Keratinocyte (primary cell): ENCODE results near the gene TUBGCP6. TPM values are rescaled to one million over a fixed set of nuclear protein-coding genes. Genes with fewer than 3 reads are reported as not detected.

Experiments
- DNase-seq: peaks from one replicate; pipeline ENCODE4 v3.0.0-alpha.2; 2011; ENCODE audit warnings: low read depth, missing footprints, low spot score
- FAIRE-seq: peaks from 2 replicates; lab custom pipeline; 2011; peaks lifted over from hg19 to GRCh38; lab: Jason Lieb, UNC
- H2AFZ ChIP-seq: 2 replicates; pipeline ENCODE4 v1.6.0; 2012; ENCODE audit warnings: low read length, control low read depth, inconsistent platforms; ENCODE audit not compliant: control insufficient read depth
- H3K27ac ChIP-seq: 2 replicates; pipeline ENCODE4 v1.5.1; 2011; ENCODE audit warnings: low read length; ENCODE audit not compliant: control insufficient read depth, insufficient read depth
- H3K27me3 ChIP-seq: 3 replicates; pipeline ENCODE4 v1.6.0; 2011; ENCODE audit warnings: low read length; ENCODE audit not compliant: control insufficient read depth, insufficient read depth; ENCODE audit errors: extremely low read depth
- H3K36me3 ChIP-seq, 2 experiments: 2 replicates in 1 of 2; 3 replicates in 1 of 2; pipeline ENCODE4 v1.5.1; 2011; ENCODE audit warnings: low read length in 2 of 2, mild to moderate bottlenecking in 1 of 2; ENCODE audit not compliant: control insufficient read depth in 2 of 2, insufficient read depth in 2 of 2; ENCODE audit errors: extremely low read depth in 1 of 2
- H3K4me1 ChIP-seq: 3 replicates; pipeline ENCODE4 v1.5.1; 2011; ENCODE audit warnings: low read length; ENCODE audit not compliant: control insufficient read depth, insufficient read depth; ENCODE audit errors: extremely low read depth
- H3K4me2 ChIP-seq: 3 replicates; pipeline ENCODE4 v1.6.0; 2011; ENCODE audit warnings: low read depth, low read length; ENCODE audit not compliant: control insufficient read depth, insufficient read depth; ENCODE audit errors: extremely low read depth
- H3K4me3 ChIP-seq, 3 experiments: fragments of 200-600 bp in 1 of 3; sonication (generic) in 1 of 3; 2 replicates in 2 of 3; 3 replicates in 1 of 3; pipeline ENCODE4 v1.5.1; 2011 to 2016; ENCODE audit warnings: low read length in 3 of 3, mild to moderate bottlenecking in 3 of 3, control low read depth in 2 of 3, inconsistent platforms in 1 of 3, low read depth in 1 of 3, mixed read lengths in 1 of 3, mixed run types in 1 of 3, moderate library complexity in 1 of 3; ENCODE audit not compliant: control insufficient read depth in 2 of 3, insufficient read depth in 2 of 3; ENCODE audit errors: extremely low read depth in 1 of 3
- H3K79me2 ChIP-seq: 2 replicates; pipeline ENCODE4 v1.6.0; 2012; ENCODE audit warnings: low read length; ENCODE audit not compliant: control insufficient read depth, insufficient read depth
- H3K9ac ChIP-seq: 3 replicates; pipeline ENCODE4 v1.6.0; 2011; ENCODE audit warnings: low read length; ENCODE audit not compliant: control insufficient read depth, insufficient read depth; ENCODE audit errors: extremely low read depth
- H3K9me1 ChIP-seq: 3 replicates; pipeline ENCODE4 v1.6.0; 2011; ENCODE audit warnings: low read length; ENCODE audit not compliant: control insufficient read depth, insufficient read depth; ENCODE audit errors: extremely low read depth
- H3K9me3 ChIP-seq: 2 replicates; pipeline ENCODE4 v1.5.1; 2012; ENCODE audit warnings: low read depth, low read length; ENCODE audit not compliant: control insufficient read depth
- H4K20me1 ChIP-seq: 3 replicates; pipeline ENCODE4 v1.6.0; 2011; ENCODE audit warnings: low read length; ENCODE audit not compliant: control insufficient read depth, insufficient read depth; ENCODE audit errors: extremely low read depth
- EZH2 ChIP-seq: IDR thresholded peaks from one replicate; pipeline ENCODE4 v1.6.1; 2012; ENCODE audit warnings: inconsistent platforms, mild to moderate bottlenecking, low read length, moderate library complexity
- dilution Hi-C: fragments of 300-500 bp; cut with MboI; formaldehyde crosslinking; loops from one replicate; pipeline ENCODE4 v1.7.0; 2020; ENCODE audit warnings: low sequenced_read_pairs; ENCODE audit not compliant: extremely low pct_ligation_motif_present
- polyA plus RNA-seq, 5 experiments: library from polyadenylated mRNA; depleted of rRNA in 3 of 5; stranded (reverse) in 3 of 5; stranded (forward) in 1 of 5; unstranded in 1 of 5; fragments of >200 nt; gene quantifications; 1 replicate in 1 of 5; 2 replicates in 3 of 5; 3 replicates in 1 of 5; pipeline versions ENCODE4 v1.2.1 to v1.2.3, GENCODE V29; 2011 to 2012; ENCODE audit warnings: missing spikeins in 2 of 5, low read depth in 1 of 5, low replicate concordance in 1 of 5
- TF ChIP-seq, protein P1 (sequence below), 3 experiments: IDR thresholded peaks in 1 of 3; conservative IDR thresholded peaks in 1 of 3; optimal IDR thresholded peaks in 1 of 3; 2 replicates in 2 of 3; 3 replicates in 1 of 3; pipeline versions ENCODE3 to v1.5.1; 2011; ENCODE audit warnings: low read length in 3 of 3, mild to moderate bottlenecking in 3 of 3, moderate library complexity in 2 of 3, control low read depth in 1 of 3, inconsistent platforms in 1 of 3; ENCODE audit not compliant: insufficient read depth in 2 of 3; ENCODE audit errors: extremely low read depth in 1 of 3

TUBGCP6 gene
- polyA plus RNA-seq, 1 donor (not counting 4 experiments of a cell fraction or from before 2014, with no cell fraction given): 10.1 TPM

DNA sequence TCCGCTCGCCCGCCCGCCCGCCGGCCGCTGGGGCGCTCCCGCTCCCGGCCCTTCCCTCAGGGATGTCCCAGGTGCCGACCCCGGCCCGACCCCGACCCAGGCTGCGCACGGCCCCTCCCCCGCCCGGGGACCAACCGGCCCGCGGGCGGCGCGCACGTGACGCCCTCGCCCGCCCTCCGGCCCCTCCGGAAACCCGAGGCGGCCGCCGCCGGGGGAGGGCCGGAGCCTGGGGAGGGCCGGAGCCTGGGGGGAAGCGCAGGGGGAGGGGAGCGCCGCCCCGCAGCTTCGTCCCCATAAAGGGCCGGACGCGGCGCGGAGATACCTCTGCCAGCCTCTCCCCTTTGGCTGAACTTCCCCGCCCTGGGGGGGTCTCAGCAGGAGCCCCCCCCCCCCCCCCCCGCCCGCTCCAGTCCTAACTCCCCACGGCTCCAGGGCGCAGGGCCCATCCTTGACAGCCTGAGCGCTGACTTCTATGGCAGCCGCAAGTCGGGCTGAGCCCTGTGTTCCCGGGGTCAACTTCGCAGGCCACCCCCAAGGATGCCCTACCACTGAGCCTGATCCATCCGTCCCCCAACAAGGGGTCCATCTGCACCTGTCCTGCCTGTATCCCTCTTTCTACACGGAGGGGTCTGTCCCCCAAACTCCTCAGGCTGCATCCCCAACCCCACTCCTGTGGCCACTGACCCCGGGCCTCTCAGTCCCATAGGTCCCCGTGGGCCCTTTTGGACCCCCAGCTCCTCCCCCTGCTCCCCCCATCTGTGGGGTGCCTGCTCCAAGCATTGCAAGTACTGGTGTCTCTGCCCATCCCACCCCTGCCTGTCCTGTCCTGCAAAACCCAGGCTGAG lies 17.0 kb upstream of the TUBGCP6 start, which contains the start of gene MAPK12:
Gene MAPK12 (minus strand): TSS at position 69 of the 845 bp plus-strand sequence. CDS start 174 bp downstream, outside the sequence.
- no peaks in the 10 kb centered on the region for H3K27me3 ChIP-seq
- peak within 1 kb of the TSS; percentile 29 to 57 (median 42) for H3K4me3 ChIP-seq
- H3K9ac ChIP-seq: peak within 1 kb of the TSS; percentile 62
- no peak within 1 kb of the TSS for H3K27ac ChIP-seq
- dilution Hi-C loops: no loop called here
- no peaks in the 10 kb centered on the region for H3K79me2 ChIP-seq
- DNase-seq (no peak), FAIRE-seq (no peak)
- peak within 1 kb of the TSS; percentile 63 for H3K4me2 ChIP-seq
- H3K9me1 ChIP-seq: no peaks in the 10 kb centered on the region
- no peaks in the 10 kb centered on the region for H4K20me1 ChIP-seq
- H3K9me3 ChIP-seq: no peaks in the 10 kb centered on the region
- peaks cover 0 to 2% of the 10 kb centered on the region in 2 experiments for H3K36me3 ChIP-seq
- peaks cover 14% of the 10 kb centered on the region for H3K4me1 ChIP-seq
- no peak for TF ChIP-seq EZH2
- H2AFZ ChIP-seq: peak within 1 kb of the TSS; percentile 53

DNA sequence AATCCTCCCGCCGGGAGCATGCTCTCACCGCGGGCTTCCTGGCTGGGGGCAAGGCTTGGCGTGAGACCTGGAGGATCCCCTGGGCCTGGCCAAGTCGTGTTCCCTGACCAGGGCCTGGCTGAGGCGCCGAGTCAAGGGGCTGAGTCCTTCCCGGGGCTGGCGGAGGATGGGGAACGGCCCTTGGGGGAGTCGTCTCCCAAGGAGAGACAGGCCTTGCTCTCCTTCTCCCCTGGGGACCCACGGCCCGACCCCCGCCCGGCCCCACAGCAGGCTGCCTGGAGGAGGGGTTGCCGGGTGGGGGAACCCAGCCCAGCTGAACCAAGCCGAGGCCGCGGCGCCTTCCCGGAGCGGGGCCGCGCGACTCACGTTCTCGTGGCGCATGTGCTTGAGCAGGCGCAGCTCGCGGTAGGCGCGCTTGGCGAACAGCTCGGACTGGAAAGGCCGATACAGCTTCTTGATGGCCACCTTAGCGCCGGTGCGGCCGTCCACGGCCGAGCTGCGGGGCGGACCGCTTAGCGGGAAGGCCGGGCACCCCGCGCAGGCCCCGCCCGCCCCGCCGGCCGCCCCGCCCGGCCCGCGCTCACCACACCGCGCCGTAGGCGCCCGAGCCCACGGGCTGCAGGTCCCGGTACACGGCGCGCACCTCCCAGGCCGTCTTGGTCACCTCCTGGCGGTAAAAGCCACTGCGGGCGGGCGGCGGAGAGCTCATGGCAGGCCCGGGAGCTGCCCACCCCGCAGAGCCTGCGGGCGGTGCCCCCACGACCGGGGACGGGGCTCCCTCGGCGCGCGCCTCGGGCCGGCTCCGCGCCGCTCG lies 16.2 kb upstream of the TUBGCP6 start:
- Histone ChIP-seq H3K27ac (no peak overlapping the region), H4K20me1 (no peaks in the 10 kb centered on the region), H3K9me1 (no peaks in the 10 kb centered on the region), H3K9me3 (no peaks in the 10 kb centered on the region), H3K4me3 (peak overlapping the region; percentile 29 to 57 (median 42)), H3K36me3 (peaks cover 0 to 2% of the 10 kb centered on the region in 2 experiments), H3K4me2 (peak overlapping the region; percentile 63), H3K79me2 (no peaks in the 10 kb centered on the region), H3K27me3 (no peaks in the 10 kb centered on the region), H2AFZ (peak overlapping the region; percentile 53), H3K4me1 (peaks cover 14% of the 10 kb centered on the region), H3K9ac (peak overlapping the region; percentile 62)
- DNase-seq (no peak), FAIRE-seq (no peak)
- dilution Hi-C loops: no loop called here
- TF ChIP-seq EZH2: no peak
- TF ChIP-seq, protein P1, sequence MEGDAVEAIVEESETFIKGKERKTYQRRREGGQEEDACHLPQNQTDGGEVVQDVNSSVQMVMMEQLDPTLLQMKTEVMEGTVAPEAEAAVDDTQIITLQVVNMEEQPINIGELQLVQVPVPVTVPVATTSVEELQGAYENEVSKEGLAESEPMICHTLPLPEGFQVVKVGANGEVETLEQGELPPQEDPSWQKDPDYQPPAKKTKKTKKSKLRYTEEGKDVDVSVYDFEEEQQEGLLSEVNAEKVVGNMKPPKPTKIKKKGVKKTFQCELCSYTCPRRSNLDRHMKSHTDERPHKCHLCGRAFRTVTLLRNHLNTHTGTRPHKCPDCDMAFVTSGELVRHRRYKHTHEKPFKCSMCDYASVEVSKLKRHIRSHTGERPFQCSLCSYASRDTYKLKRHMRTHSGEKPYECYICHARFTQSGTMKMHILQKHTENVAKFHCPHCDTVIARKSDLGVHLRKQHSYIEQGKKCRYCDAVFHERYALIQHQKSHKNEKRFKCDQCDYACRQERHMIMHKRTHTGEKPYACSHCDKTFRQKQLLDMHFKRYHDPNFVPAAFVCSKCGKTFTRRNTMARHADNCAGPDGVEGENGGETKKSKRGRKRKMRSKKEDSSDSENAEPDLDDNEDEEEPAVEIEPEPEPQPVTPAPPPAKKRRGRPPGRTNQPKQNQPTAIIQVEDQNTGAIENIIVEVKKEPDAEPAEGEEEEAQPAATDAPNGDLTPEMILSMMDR (optimal IDR thresholded peaks at IDR 0.05 in 1 of 3, IDR thresholded peaks at IDR 0.05 in 1 of 3, conservative IDR thresholded peaks at IDR 0.05 in 1 of 3; ENCODE audit: extremely low read depth in 1 of 3, insufficient read depth in 2 of 3, low read length in 3 of 3): no peak
